MM.1S (cell line): ENCODE measurements around the gene ELF5.

Source experiments
- EZH2 ChIP-seq: fragments of 300-600 bp; sonication (generic); optimal IDR thresholded peaks from 2 replicates; pipeline ENCODE3; 2017; ENCODE audit warnings: low read depth, mild to moderate bottlenecking, antibody characterized with exemption, low read length, mixed read lengths
- EZH2phosphoT487 ChIP-seq: fragments of 300-600 bp; sonication (generic); IDR thresholded peaks from 2 replicates; pipeline ENCODE4 v1.6.1; 2018; ENCODE audit warnings: antibody characterized with exemption, low read length
- TF ChIP-seq, protein P1 (sequence below): fragments of 300-600 bp; sonication (generic); IDR thresholded peaks from 2 replicates; pipeline ENCODE4 v1.5.1; 2016; ENCODE audit warnings: antibody characterized with exemption, low read length, mixed read lengths

DNA sequence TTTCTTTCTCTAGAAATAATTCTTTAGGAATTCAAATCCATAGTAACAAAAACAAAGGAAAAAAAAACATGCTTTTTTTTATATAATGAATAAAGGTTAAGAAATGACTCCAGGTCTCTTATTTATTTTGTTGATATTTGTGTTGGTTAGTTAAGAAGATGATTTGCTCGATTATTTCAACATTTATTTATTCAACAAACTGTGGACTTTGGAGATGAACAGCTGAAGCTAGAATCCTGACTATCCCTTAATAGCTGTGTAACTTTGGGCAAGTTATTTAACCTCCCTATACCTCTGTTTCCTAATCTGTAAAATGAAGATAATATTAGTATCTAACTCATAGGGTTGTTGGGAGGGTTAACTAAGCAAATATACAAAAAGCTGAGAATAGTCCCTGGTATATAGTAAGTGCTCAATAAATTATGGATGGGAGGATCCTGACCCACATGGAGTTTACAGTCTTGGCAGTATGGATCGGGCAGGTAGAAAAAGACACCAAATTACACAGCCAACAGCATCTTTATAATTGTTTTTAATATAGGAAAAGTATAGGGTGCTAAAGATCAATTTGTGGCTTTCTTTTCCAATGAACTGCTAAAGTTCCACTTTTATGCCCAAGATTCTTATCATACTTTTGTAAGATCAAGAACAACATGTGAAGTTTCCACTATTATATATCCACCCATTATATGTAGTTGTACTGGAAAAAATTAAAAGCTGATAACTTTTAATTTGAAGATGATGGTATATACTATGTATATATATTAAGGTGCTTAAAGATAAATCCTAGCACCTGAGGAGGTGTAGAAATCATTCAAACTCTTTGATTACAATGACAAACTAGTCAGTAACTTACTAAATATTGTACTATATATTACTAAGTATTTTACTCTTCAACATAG lies 76.1 kb downstream of the ELF5 start:
- TF ChIP-seq EZH2 (no peak), EZH2phosphoT487 (no peak)
- TF ChIP-seq, protein P1, sequence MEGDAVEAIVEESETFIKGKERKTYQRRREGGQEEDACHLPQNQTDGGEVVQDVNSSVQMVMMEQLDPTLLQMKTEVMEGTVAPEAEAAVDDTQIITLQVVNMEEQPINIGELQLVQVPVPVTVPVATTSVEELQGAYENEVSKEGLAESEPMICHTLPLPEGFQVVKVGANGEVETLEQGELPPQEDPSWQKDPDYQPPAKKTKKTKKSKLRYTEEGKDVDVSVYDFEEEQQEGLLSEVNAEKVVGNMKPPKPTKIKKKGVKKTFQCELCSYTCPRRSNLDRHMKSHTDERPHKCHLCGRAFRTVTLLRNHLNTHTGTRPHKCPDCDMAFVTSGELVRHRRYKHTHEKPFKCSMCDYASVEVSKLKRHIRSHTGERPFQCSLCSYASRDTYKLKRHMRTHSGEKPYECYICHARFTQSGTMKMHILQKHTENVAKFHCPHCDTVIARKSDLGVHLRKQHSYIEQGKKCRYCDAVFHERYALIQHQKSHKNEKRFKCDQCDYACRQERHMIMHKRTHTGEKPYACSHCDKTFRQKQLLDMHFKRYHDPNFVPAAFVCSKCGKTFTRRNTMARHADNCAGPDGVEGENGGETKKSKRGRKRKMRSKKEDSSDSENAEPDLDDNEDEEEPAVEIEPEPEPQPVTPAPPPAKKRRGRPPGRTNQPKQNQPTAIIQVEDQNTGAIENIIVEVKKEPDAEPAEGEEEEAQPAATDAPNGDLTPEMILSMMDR: no peak
